Fibroblast of peridontal ligament (primary cell): ENCODE measurements around the gene KCNJ5.

ENCODE experiments used
- DNase-seq: peaks from one replicate; pipeline ENCODE4 v3.0.0-alpha.2; 2010; ENCODE audit errors: extremely low read depth

Gene KCNJ5

GRCh38 chr11:128871168-128871610, 20.0 kb upstream of the KCNJ5 start:
- no peak for DNase-seq

- no peak for DNase-seq
These were observed 19.1 kb upstream of the KCNJ5 start for GRCh38 chr11:128872094-128872493.

GRCh38 chr11:128872594-128872993, 18.6 kb upstream of the KCNJ5 start:
- no peak for DNase-seq

- no peak for DNase-seq
These were observed 16.7 kb upstream of the KCNJ5 start for GRCh38 chr11:128874427-128874826.

- no peak for DNase-seq
These were observed 15.0 kb upstream of the KCNJ5 start for GRCh38 chr11:128876133-128876650.

- DNase-seq: no peak
These were observed 13.4 kb upstream of the KCNJ5 start for GRCh38 chr11:128877726-128878125.

GRCh38 chr11:128878455-128878854, 12.7 kb upstream of the KCNJ5 start:
- no peak for DNase-seq

- DNase-seq: no peak
These were observed 11.3 kb upstream of the KCNJ5 start for GRCh38 chr11:128879817-128880216.

GRCh38 chr11:128881221-128881620, 9.9 kb upstream of the KCNJ5 start:
- DNase-seq: no peak

GRCh38 chr11:128882451-128882850, 8.7 kb upstream of the KCNJ5 start:
- DNase-seq: no peak

- DNase-seq: no peak
These were observed 7.1 kb upstream of the KCNJ5 start for GRCh38 chr11:128884054-128884453.

- DNase-seq: peak; percentile 76
These were observed 6.3 kb upstream of the KCNJ5 start for GRCh38 chr11:128884703-128885338.

GRCh38 chr11:128886406-128887124, 4.6 kb upstream of the KCNJ5 start:
- no peak for DNase-seq

GRCh38 chr11:128888034-128888985, 2.8 kb upstream of the KCNJ5 start:
- no peak for DNase-seq

GRCh38 chr11:128889657-128890213, 1.4 kb upstream of the KCNJ5 start:
- no peak for DNase-seq

- DNase-seq: no peak
These were observed 977 bp upstream of the KCNJ5 start for GRCh38 chr11:128890216-128890542.

- no peak for DNase-seq
These were observed 800 bp downstream of the KCNJ5 start for GRCh38 chr11:128891913-128892398.

GRCh38 chr11:128892866-128893565, 1.9 kb downstream of the KCNJ5 start:
- no peak for DNase-seq

GRCh38 chr11:128893578-128894285, 2.6 kb downstream of the KCNJ5 start:
- no peak for DNase-seq

GRCh38 chr11:128894286-128894681, 3.1 kb downstream of the KCNJ5 start:
- DNase-seq: no peak
